Measurements from ENCODE around the gene GOLGA8S.
A peak's percentile ranks its signal among the peaks of the same experiment; 100 is the strongest.
"Not testable (repeated sequence)": the region's sequence is repeated elsewhere in the genome, so short reads cannot be mapped to it uniquely, and the experiment has no call there.

Gene GOLGA8S

GRCh38 chr15:23354448-23354847 is at the start of gene GOLGA8S:
Gene GOLGA8S, plus strand, starts transcription at chr15:23354748. Its CDS starts 62 bp downstream, at chr15:23354810.
- DNase-seq (ENCODE audit: low read depth); in situ Hi-C loops (cut with HindIII; ENCODE audit: low sequenced_read_pairs); H3K4me3 ChIP-seq (ENCODE audit: low read depth, low read length): not testable (repeated sequence)

GRCh38 chr15:23304805-23305204 is 49.7 kb upstream of the GOLGA8S start:
- DNase-seq (ENCODE audit: low read depth); in situ Hi-C loops (cut with HindIII; ENCODE audit: low sequenced_read_pairs): not testable (repeated sequence)
- peak overlapping the region; percentile 48 for H3K4me3 ChIP-seq (ENCODE audit: low read depth, low read length)

DNA sequence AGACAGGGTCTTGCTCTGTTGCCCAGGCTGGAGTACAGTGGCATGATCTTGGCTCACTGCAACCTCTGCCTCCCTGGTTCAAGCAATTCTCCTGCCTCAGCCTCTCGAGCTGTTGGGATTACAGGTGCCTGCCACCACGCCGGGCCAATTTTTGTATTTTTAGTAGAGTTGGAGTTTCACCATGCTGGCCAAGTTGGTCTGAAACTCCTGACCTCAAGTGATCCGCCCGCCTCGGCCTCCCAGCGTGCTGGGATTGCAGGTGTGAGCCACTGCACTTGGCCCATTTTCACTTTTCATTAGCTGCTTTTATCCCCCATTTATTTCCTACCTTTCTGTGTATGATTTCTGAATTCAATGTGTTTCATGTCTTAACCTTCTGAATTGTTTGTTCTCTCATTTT is 48.6 kb upstream of the GOLGA8S start:
- in situ Hi-C loops (cut with HindIII; ENCODE audit: low sequenced_read_pairs); H3K4me3 ChIP-seq (ENCODE audit: low read depth, low read length); DNase-seq (ENCODE audit: low read depth): not testable (repeated sequence)

DNA sequence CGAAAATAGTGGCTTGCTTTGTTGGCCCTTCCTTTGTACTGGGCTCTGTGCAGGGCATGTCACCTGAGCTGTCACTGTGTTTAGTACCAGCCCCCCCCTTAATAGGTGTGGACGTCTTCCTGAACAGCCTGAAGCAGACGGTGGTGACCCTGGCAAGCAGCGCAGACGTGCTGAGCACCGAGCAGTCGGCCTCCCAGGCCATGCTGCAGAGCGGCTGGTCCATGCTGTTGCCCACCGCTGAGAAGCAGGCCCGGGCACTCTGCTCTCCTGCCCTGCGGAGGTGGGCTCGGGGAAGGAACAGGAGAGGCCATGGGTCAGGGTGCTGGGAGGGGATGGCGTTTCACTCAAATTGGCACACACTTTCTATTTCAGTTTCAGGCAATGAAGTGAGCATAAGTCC is 43.3 kb upstream of the GOLGA8S start:
- in situ Hi-C loops (cut with HindIII; ENCODE audit: low sequenced_read_pairs); DNase-seq (ENCODE audit: low read depth); H3K4me3 ChIP-seq (ENCODE audit: low read depth, low read length): not testable (repeated sequence)

- H3K4me3 ChIP-seq (ENCODE audit: low read depth, low read length); in situ Hi-C loops (cut with HindIII; ENCODE audit: low sequenced_read_pairs); DNase-seq (ENCODE audit: low read depth): not testable (repeated sequence)
Observed at GRCh38 chr15:23334096-23334495, 20.5 kb upstream of the GOLGA8S start, which contains the start of gene GOLGA6L26. Gene GOLGA6L26, minus strand, starts transcription at chr15:23334196. Its CDS starts 61 bp downstream, at chr15:23334135.

DNA sequence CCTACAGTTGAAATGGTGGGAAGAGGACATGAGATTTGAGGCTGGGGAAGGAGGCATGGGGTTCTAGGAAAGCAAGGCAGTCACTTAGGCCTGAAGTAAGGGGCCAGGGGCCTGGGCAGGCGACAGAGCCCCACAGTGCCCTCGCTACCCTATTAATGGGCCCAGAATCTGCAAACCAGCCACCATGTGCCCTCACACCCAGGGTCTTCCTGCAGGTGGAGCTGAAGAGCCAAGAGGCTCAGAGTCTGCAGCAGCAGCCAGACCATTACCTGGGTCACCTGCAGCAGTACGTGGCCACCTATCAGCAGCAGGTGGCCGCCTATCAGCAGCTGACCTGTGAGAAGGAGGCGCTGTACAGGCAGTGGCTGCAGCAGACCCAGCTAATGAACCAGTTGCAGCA is 8.1 kb downstream of the GOLGA8S start:
- in situ Hi-C loops (cut with HindIII; ENCODE audit: low sequenced_read_pairs); H3K4me3 ChIP-seq (ENCODE audit: low read depth, low read length); DNase-seq (ENCODE audit: low read depth): not testable (repeated sequence)

- in situ Hi-C loops (cut with HindIII; ENCODE audit: low sequenced_read_pairs): not testable (repeated sequence)
Observed at GRCh38 chr15:23364261-23364660, 9.7 kb downstream of the GOLGA8S start.

GRCh38 chr15:23370578-23370977 is 16.0 kb downstream of the GOLGA8S start:
- in situ Hi-C loops (cut with HindIII; ENCODE audit: low sequenced_read_pairs): no loop called here
- no peak for TF ChIP-seq CTCF (IDR thresholded peaks at IDR 0.05; ENCODE audit: low read depth, low read length, missing control alignments)
- DNase-seq (ENCODE audit: low read depth): no peak
- no peak overlapping the region for H3K4me3 ChIP-seq (ENCODE audit: low read depth, low read length)

More at GRCh38 chr15:23364261-23364660, 9.7 kb downstream of the GOLGA8S start:
- DNase-seq (ENCODE audit: low read depth); H3K4me3 ChIP-seq (ENCODE audit: low read depth, low read length): not testable (repeated sequence)

- DNase-seq (ENCODE audit: low read depth); in situ Hi-C loops (cut with HindIII; ENCODE audit: low sequenced_read_pairs); H3K4me3 ChIP-seq (ENCODE audit: low read depth, low read length): not testable (repeated sequence)
Observed at GRCh38 chr15:23371134-23371533, 16.6 kb downstream of the GOLGA8S start.

- in situ Hi-C loops (cut with HindIII; ENCODE audit: low sequenced_read_pairs); DNase-seq (ENCODE audit: low read depth); H3K4me3 ChIP-seq (ENCODE audit: low read depth, low read length): not testable (repeated sequence)
Observed at GRCh38 chr15:23371868-23372267, 17.3 kb downstream of the GOLGA8S start.

DNA sequence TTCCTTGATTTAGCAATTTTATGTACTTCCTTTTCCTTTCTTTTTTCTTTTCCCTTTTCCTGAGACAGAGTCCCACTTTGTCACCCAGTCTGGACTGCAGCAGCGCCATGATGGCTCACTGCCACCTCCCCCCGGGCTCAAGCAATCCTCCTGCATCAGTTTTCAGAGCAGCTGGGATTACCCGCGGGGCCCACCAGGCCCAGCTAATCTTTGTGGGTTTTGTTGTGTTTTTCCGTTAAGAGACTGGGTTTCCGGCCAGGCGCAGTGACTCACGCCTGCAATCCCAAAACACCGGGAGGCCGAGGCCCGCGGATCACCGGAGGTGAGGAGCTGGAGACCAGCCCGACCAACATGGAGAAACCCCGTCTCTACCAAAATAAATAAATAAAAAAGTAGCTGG is 17.7 kb downstream of the GOLGA8S start:
- in situ Hi-C loops (cut with HindIII; ENCODE audit: low sequenced_read_pairs): no loop called here
- H3K4me3 ChIP-seq (ENCODE audit: low read depth, low read length): no peak overlapping the region
- no peak for TF ChIP-seq CTCF (IDR thresholded peaks at IDR 0.05; ENCODE audit: low read depth, low read length, missing control alignments)
- no peak for DNase-seq (ENCODE audit: low read depth)

GRCh38 chr15:23372891-23373600 is 18.5 kb downstream of the GOLGA8S start:
- H3K4me3 ChIP-seq (ENCODE audit: low read depth, low read length); DNase-seq (ENCODE audit: low read depth); in situ Hi-C loops (cut with HindIII; ENCODE audit: low sequenced_read_pairs): not testable (repeated sequence)

DNA sequence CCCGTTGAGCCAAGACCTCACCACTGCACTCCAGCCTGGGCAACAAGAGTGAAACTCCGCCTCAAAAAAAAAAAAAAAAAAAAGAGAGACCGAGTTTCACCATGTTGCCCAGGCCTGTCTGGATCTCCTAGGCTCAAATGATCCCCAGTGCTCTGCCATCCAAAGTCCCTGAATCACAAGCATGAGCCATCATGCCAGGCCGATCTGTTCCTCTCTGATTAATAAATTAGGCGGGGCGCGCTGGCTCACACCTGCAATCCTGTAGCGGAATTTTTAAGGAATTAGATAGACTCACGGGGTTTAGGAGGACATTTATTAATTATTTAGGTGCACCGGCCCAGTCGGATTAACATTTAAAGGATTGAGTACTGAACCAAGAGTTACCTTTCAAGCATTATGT is 19.7 kb downstream of the GOLGA8S start:
- in situ Hi-C loops (cut with HindIII; ENCODE audit: low sequenced_read_pairs); H3K4me3 ChIP-seq (ENCODE audit: low read depth, low read length); DNase-seq (ENCODE audit: low read depth): not testable (repeated sequence)

DNA sequence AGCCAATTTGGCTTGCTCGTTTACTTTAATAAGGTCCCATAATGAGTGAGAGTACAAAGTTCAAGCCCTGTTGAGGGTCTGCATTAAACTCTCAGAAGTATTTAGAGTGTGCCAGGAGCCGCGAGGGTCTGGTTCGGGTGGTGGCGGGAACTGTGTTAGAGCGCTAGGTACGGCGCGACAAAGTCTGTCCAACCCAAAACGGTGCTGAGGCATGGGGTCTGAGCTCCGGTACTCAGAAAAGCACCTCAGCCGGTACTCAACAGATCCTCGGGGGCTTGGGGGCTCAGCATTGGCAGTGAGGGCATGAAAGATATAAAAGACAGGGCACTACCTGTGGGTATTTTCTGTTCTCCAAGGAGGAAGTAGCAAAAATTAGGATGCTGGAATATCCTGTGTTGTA is 24.4 kb downstream of the GOLGA8S start:
- H3K4me3 ChIP-seq (ENCODE audit: low read depth, low read length); in situ Hi-C loops (cut with HindIII; ENCODE audit: low sequenced_read_pairs); DNase-seq (ENCODE audit: low read depth): not testable (repeated sequence)

- H3K4me3 ChIP-seq (ENCODE audit: low read depth, low read length); DNase-seq (ENCODE audit: low read depth); in situ Hi-C loops (cut with HindIII; ENCODE audit: low sequenced_read_pairs): not testable (repeated sequence)
Observed at GRCh38 chr15:23380700-23381099, 26.2 kb downstream of the GOLGA8S start.

DNA sequence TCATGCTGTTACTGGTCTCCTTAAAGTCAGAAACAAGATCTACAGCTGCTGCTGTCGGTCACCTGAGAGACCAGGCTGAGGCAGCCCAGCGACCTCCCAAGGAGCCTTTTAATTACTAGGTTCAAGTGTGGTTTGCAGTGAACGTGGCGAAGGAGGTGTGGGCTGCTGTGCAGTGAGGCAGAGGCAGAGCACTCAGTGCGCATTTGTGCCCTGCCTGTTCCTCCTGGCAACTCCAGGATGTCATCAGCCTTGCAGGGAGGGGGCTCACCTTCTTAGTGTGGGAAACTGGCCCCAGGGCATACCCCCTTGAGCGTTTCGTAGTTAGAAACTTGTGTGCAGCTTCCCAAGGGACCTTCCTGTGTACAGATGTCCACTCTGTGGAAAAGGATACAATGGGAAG is 26.6 kb downstream of the GOLGA8S start:
- in situ Hi-C loops (cut with HindIII; ENCODE audit: low sequenced_read_pairs); H3K4me3 ChIP-seq (ENCODE audit: low read depth, low read length); DNase-seq (ENCODE audit: low read depth): not testable (repeated sequence)
